H7 (cell line): ENCODE results near the gene KNOP1. TPM values are rescaled to one million over a fixed set of nuclear protein-coding genes. Genes with fewer than 3 reads are reported as not detected.

Source experiments
- DNase-seq: peaks from one replicate; pipeline ENCODE4 v3.0.0; 2012
- H3K27me3 ChIP-seq: 2 replicates; pipeline ENCODE4 v1.6.0; 2011; ENCODE audit warnings: mild to moderate bottlenecking, low read length; ENCODE audit not compliant: control insufficient read depth, insufficient read depth
- H3K36me3 ChIP-seq: replicated peaks from 2 replicates; pipeline ENCODE4 v1.5.1; 2011; ENCODE audit warnings: low read length; ENCODE audit not compliant: control insufficient read depth, insufficient read depth
- H3K4me3 ChIP-seq: 2 replicates; pipeline ENCODE4 v1.5.1; 2011; ENCODE audit warnings: low read depth, mild to moderate bottlenecking, control low read depth, low read length, moderate library complexity; ENCODE audit not compliant: insufficient read depth
- total RNA-seq: library from RNA; depleted of rRNA; stranded (reverse); fragments of >200 nt; shearing (Covaris generic); gene quantifications from 2 replicates; pipeline ENCODE4 v1.2.3, GENCODE V29; 2014; rRNA removed

Gene KNOP1
- total RNA-seq, 1 experiment from 2014 or later, result 35.5 TPM

DNA sequence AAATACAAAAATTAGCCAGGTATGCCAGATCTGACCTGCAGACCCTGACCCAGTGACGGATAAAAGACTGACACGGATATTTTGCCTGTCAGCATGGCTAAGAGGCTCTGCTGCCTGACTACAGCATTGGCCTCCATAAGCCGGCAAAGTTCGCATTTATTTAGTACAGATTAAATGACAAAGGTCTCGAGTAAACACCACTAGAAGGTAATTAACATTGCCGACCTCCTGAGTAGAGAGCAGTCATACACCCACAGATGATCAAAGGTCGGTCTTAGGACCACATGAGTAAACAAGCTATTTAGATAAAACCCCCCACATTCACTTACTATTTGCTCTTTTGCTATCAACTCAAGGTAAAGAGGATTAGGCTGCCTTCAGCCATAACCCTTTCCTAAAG is 55.7 kb downstream of the KNOP1 start:
- Histone ChIP-seq H3K4me3 (no peak overlapping the region), H3K27me3 (peaks cover 6% of the 10 kb centered on the region; the same call in 1 of the 2 replicates), H3K36me3 (peaks cover 3% of the 10 kb centered on the region; the same call in 1 of the 2 replicates)
- DNase-seq, result no peak

DNA sequence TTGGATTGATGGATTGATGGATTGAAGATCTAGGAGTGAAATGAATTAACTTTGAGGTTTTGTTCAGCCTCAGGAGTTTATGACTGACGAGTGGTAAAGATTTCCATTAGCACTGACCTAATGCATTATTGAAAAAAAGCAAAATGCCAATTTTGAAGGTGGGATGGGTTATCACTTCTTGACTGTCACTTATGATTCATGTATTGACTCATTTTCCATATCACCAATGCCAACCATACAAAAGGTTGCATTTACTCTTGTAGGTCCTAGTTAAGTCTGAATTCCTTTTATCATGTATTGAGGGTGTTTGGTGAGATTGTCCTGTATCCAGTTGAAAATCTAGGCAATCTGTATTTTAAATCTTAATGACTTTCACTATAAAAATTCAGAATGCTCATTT is 57.6 kb downstream of the KNOP1 start:
- Histone ChIP-seq H3K27me3 (peaks cover 6% of the 10 kb centered on the region; the same call in 1 of the 2 replicates), H3K4me3 (no peak overlapping the region), H3K36me3 (peaks cover 3% of the 10 kb centered on the region; the same call in 1 of the 2 replicates)
- no peak for DNase-seq

DNA sequence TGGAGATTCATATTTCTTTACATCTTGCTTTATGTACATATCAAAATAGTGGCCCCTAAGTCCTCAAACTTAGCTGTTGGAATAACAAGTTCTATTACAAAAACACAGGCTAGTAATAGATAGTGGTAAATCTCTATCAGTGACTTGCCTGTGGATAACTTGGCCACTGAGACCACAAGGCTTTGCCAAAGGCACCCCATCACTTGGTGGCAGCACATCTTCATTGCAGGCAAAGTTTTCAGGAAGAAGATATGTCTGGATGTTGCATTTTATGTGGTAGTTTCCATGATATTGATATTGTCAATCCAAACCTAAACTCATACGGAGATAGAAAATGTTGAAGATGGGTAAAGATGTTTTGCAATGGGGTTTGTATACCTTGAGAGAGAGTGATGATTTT is 58.5 kb downstream of the KNOP1 start:
- Histone ChIP-seq H3K4me3 (no peak overlapping the region), H3K27me3 (peaks cover 6% of the 10 kb centered on the region; the same call in 1 of the 2 replicates)
- no peak for DNase-seq

DNA sequence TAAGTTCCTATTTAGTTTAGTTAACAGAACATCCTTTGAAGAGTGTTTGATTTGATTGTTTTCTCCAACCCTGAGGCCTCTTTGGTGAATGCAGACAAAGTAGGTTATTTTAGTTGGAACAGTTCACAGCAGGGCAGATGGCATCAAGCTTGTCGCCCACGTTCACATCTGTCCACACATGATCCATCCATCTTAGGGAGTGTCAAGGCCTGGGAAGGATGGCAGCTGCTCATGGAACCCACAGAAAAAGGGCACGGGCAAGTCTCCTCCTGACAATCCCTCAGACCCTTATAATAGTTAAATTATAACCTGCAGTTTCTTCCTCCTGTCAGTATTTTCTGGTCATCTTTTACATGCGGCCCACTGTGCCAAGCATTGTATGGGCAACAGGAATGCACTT is 60.2 kb downstream of the KNOP1 start:
- Histone ChIP-seq H3K36me3 (peaks cover 6% of the 10 kb centered on the region), H3K4me3 (no peak overlapping the region), H3K27me3 (peaks cover 6% of the 10 kb centered on the region; the same call in 1 of the 2 replicates)
- no peak for DNase-seq

More for the DNA sequence above, 58.5 kb downstream of the KNOP1 start:
- peaks cover 3% of the 10 kb centered on the region for H3K36me3 ChIP-seq

- peaks cover 10% of the 10 kb centered on the region for H3K36me3 ChIP-seq
- DNase-seq, result no peak
- H3K4me3 ChIP-seq, result no peak overlapping the region
- H3K27me3 ChIP-seq, result peaks cover 2% of the 10 kb centered on the region; the same call in 1 of the 2 replicates
Observed at GRCh38 chr16:19655242-19655777, 62.7 kb downstream of the KNOP1 start.

DNA sequence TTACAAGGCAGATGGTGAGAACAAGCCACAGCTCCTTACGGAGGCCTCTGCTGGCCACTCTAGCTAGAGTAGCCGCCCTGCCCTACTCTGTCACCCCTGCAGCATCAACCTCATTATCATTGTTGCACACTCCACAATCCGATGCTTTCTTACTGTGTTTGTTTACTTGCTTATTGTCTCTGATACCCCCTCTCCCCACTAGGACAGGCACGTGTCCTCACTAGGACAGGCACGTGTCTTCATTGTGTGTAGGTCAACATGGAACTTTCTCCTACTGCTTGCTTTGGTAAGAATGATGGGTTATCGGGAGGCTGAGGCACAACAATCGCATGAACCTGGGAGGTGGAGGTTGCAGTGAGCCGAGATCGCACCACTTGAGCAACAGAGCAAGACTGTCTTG is 63.9 kb downstream of the KNOP1 start:
- Histone ChIP-seq H3K27me3 (no peaks in the 10 kb centered on the region; the same call in 1 of the 2 replicates), H3K36me3 (peaks cover 10% of the 10 kb centered on the region), H3K4me3 (no peak overlapping the region)
- DNase-seq, result no peak

Other genes starting within 250 kb of the KNOP1 start
- gene GDE1, start 196.1 kb downstream of the KNOP1 start, total RNA-seq, result 57.8 and 60.0 TPM in 2 replicates
- gene CCP110, start 194.3 kb downstream of the KNOP1 start, total RNA-seq, result 6.4 and 9.5 TPM in 2 replicates
- gene VPS35L, start 162.5 kb downstream of the KNOP1 start, total RNA-seq, result 31.8 and 46.0 TPM in 2 replicates
- gene IQCK, start within 50 bp of the KNOP1 start, total RNA-seq, result 4.4 and 6.4 TPM in 2 replicates
- gene GPRC5B, start 166.6 kb upstream of the KNOP1 start, total RNA-seq, result 66.0 and 76.7 TPM in 2 replicates